Adrenal gland (tissue), 12 donors: ENCODE results near the gene RPL39L. TPM values are rescaled to one million over a fixed set of nuclear protein-coding genes. Genes with fewer than 3 reads are reported as not detected.

Experiments used
- DNase-seq, 7 donors: peaks; one replicate each; pipeline ENCODE4 v3.0.0-alpha.2; 2019 to 2020
- H3K27ac ChIP-seq, 5 donors: fragments of 200-600 bp; sonication (generic) in 4 of 5; 1 replicate in 3 of 5; 2 replicates in 2 of 5; pipeline versions ENCODE4 v1.5.1 to v1.8.0; 2016 to 2020; ENCODE audit warnings: mild to moderate bottlenecking in 1 of 5
- H3K27me3 ChIP-seq: fragments of 200-600 bp; 2 replicates; pipeline ENCODE4 v1.8.0; 2021
- H3K36me3 ChIP-seq, 2 donors: fragments of 200-600 bp; replicated peaks in 1 of 2; 1 replicate in 1 of 2; 2 replicates in 1 of 2; pipeline versions ENCODE4 v1.5.1 to v1.8.0; 2018 to 2022
- H3K4me1 ChIP-seq, 2 donors: fragments of 200-600 bp; replicated peaks in 1 of 2; 1 replicate in 1 of 2; 2 replicates in 1 of 2; pipeline versions ENCODE4 v1.5.1 to v1.8.0; 2018 to 2021
- H3K4me3 ChIP-seq, 4 donors: fragments of 200-600 bp; sonication (generic) in 3 of 4; one replicate each; pipeline ENCODE4 v1.5.1; 2016 to 2018
- H3K9me3 ChIP-seq, 3 donors: fragments of 200-600 bp; sonication (generic) in 1 of 3; replicated peaks in 1 of 3; 1 replicate in 2 of 3; 2 replicates in 1 of 3; pipeline versions ENCODE4 v1.5.1 to v1.8.0; 2016 to 2021
- POLR2A ChIP-seq, 2 donors: fragments of 450-650 bp; IDR thresholded peaks; one replicate each; pipeline ENCODE4 v1.6.1; 2017; ENCODE audit warnings: antibody characterized with exemption in 2 of 2, mild to moderate bottlenecking in 2 of 2, moderate library complexity in 1 of 2
- WGBS, 4 donors: extraction: QIAGEN DNeasy Blood & Tissue Kit in 2 of 4; methylation state at CpG; one replicate each; pipeline versions ENCODE4 v1.1.5 to v1.1.7; 2013 to 2017; 5-methylcytosine and 5-hydroxymethylcytosine counted together
- intact Hi-C, 2 donors: fragments of 100-400 bp; cut with DNase I; formaldehyde crosslinking; loops; one replicate each; pipeline versions ENCODE4 v1.14.1 to v1.15.0; 2022 to 2023
- polyA plus RNA-seq, 3 donors: library from polyadenylated mRNA; stranded (reverse); fragments of 200-250 nt in 2 of 3; fragments of 350-450 nt in 1 of 3; fragmentation: Illumina TruSeq in 1 of 3; extraction: RNeasy Lipid Tissue Mini Kit (QIAGEN cat#74804) in 1 of 3; gene quantifications; one replicate each; pipeline ENCODE4 v1.2.3, GENCODE V29; 2013 to 2014
- total RNA-seq, 9 donors: library from RNA; depleted of rRNA in 4 of 9; stranded (reverse); fragments of >200 nt in 4 of 9; fragments of 120-200 nt in 1 of 9; fragmentation: NEBNext Ultra II Directional in 1 of 9; extraction: Animal tissue kit (Norgen Biotek cat#: 25700) in 1 of 9; gene quantifications; one replicate each; pipeline versions ENCODE4 v1.1.0 to v1.2.4, GENCODE V29; 2013 to 2023
- TF ChIP-seq, protein P1 (sequence below), 6 experiments: fragments of 450-650 bp in 4 of 6; fragments of 200-600 bp in 2 of 6; sonication (generic) in 1 of 6; IDR thresholded peaks; 1 replicate in 5 of 6; 2 replicates in 1 of 6; pipeline versions ENCODE4 v1.5.1 to v1.8.0; 2016 to 2021; ENCODE audit warnings: antibody characterized with exemption in 6 of 6, mild to moderate bottlenecking in 2 of 6, moderate library complexity in 1 of 6
- donor health status: healthy with polysubstance abuse.
- donor health status: Bipolar disorder and iron deficiency.
- donor health status: DM: yes; HTN: yes; CAD: no.
- donor health status: DM: no; HTN: no; CAD: no.
- donor health status: DM: no; HTN: no; CAD: no.
- donor health status: DM: yes; HTN: yes; CAD: no.

RPL39L gene
- total and polyA plus RNA-seq, 12 donors, result 1.5 to 17.9 (median 3.1) TPM

DNA sequence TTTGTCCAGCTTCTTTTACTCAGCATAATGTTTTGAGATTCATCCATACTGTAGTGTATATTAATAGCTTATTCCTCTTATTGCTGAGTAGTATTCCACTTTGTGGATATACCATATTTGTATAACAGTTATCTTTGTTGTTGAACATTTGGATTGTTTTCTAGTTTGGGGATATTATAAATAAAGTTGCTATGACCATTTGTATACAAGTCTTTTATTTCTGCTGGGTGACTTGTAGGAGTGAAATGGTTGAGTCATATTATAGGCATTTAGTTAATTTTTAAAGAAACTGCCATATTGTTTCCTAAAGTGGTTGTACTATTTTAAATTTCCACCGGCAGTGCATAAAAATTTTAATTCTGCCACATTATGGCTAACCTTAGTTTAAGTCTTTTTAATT, 53.4 kb downstream of the RPL39L start:
- Histone ChIP-seq H3K27me3 (no peaks in the 10 kb centered on the region), H3K4me3 (no peak overlapping the region), H3K4me1 (no peaks in the 10 kb centered on the region), H3K36me3 (no peaks in the 10 kb centered on the region), H3K27ac (no peak overlapping the region), H3K9me3 (peaks cover 0 to 7% (median 0%) of the 10 kb centered on the region in 3 donors)
- WGBS, 4 donors, result 91 to 100% (median 92%) methylated on average over 1 of the region's 1 CpG
- DNase-seq, result no peak
- intact Hi-C loops, result no loop called here
- TF ChIP-seq POLR2A (IDR thresholded peaks at IDR 0.05), result no peak
- TF ChIP-seq, protein P1, sequence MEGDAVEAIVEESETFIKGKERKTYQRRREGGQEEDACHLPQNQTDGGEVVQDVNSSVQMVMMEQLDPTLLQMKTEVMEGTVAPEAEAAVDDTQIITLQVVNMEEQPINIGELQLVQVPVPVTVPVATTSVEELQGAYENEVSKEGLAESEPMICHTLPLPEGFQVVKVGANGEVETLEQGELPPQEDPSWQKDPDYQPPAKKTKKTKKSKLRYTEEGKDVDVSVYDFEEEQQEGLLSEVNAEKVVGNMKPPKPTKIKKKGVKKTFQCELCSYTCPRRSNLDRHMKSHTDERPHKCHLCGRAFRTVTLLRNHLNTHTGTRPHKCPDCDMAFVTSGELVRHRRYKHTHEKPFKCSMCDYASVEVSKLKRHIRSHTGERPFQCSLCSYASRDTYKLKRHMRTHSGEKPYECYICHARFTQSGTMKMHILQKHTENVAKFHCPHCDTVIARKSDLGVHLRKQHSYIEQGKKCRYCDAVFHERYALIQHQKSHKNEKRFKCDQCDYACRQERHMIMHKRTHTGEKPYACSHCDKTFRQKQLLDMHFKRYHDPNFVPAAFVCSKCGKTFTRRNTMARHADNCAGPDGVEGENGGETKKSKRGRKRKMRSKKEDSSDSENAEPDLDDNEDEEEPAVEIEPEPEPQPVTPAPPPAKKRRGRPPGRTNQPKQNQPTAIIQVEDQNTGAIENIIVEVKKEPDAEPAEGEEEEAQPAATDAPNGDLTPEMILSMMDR (IDR thresholded peaks at IDR 0.05), result no peak

DNA sequence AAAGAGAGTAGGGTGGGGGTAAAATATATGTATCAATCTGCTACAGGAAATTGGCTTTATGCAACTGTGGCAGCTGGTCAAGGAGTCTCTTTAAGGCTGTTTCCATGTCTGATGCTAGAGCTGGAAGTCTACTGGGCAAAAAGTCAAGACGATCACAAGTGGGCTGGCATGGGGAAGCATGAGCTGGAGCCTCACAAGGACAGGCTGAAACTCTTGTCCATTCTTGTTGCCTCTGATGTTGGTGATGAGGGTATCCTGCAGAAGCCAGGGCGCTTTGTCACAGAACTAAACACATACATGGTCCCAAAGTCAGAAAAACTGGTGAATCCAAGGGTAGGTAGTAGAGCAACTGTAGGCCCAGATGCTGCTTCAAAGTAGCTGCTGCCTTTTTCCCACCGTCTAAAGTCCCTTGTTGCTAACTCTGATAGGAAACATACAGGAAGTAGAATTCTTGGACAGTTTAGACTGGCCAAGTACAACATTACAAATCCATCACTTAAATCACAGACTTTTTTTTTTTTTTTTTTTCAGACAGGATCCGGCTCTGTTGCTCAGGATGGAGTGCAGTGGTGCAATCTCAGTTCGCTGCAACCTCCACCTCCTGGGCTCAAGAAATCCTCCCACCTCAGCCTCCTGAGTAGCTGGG, 54.2 kb downstream of the RPL39L start:
- H3K9me3 ChIP-seq, result peaks cover 0 to 7% (median 0%) of the 10 kb centered on the region in 3 donors
- no peaks in the 10 kb centered on the region for H3K36me3 ChIP-seq
- no peak overlapping the region for H3K4me3 ChIP-seq
- H3K27ac ChIP-seq, result peak overlapping the region in 1 of 5 donors; percentile 29
- H3K27me3 ChIP-seq, result no peaks in the 10 kb centered on the region
- intact Hi-C loops, result no loop called here
- H3K4me1 ChIP-seq, result no peaks in the 10 kb centered on the region
- no peak for DNase-seq
- TF ChIP-seq POLR2A (IDR thresholded peaks at IDR 0.05), result no peak
- TF ChIP-seq, protein P1 (IDR thresholded peaks at IDR 0.05), result no peak
- WGBS, 4 donors, result 63 to 77% (median 71%) methylated on average over 5 of the region's 5 CpGs

GRCh38 chr3:187084580-187084979, 54.7 kb downstream of the RPL39L start:
- H3K4me1 ChIP-seq, result no peaks in the 10 kb centered on the region
- H3K4me3 ChIP-seq, result no peak overlapping the region
- no peaks in the 10 kb centered on the region for H3K36me3 ChIP-seq
- DNase-seq, result no peak
- 45 to 63% (median 53%) methylated on average over 2 of the region's 2 CpGs for WGBS, 4 donors
- intact Hi-C loops, result no loop called here
- peak overlapping the region in 1 of 5 donors; percentile 29 for H3K27ac ChIP-seq
- H3K9me3 ChIP-seq, result peaks cover 0 to 7% (median 0%) of the 10 kb centered on the region in 3 donors
- no peak for TF ChIP-seq POLR2A (IDR thresholded peaks at IDR 0.05)
- TF ChIP-seq, protein P1 (IDR thresholded peaks at IDR 0.05), result no peak
- no peaks in the 10 kb centered on the region for H3K27me3 ChIP-seq

DNA sequence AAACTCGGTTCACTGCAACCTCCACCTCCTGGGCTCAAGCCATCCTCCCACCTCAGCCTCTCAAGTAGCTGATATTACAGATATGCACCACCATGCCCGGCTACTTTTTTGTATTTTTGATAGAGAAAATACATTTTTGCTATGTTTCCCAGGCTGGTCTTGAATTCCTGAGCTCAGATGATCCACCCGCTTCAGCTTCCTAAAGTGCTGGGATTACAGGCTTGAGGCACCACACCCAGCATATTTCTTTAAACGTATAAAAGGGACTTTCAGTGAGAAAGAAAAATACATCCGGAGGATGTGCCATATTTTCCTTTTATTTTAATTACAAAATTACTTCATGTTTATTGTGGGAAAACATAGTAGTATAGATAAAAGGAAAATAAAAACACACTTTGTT, 55.2 kb downstream of the RPL39L start:
- DNase-seq, result no peak
- no peak overlapping the region for H3K4me3 ChIP-seq
- TF ChIP-seq, protein P1 (IDR thresholded peaks at IDR 0.05), result no peak
- no peak for TF ChIP-seq POLR2A (IDR thresholded peaks at IDR 0.05)
- 58 to 71% (median 66%) methylated on average over 5 of the region's 5 CpGs for WGBS, 4 donors
- no peak overlapping the region for H3K27ac ChIP-seq
- no peaks in the 10 kb centered on the region for H3K27me3 ChIP-seq
- H3K9me3 ChIP-seq, result peaks cover 0 to 7% (median 0%) of the 10 kb centered on the region in 3 donors
- no peaks in the 10 kb centered on the region for H3K4me1 ChIP-seq
- intact Hi-C loops, result no loop called here
- H3K36me3 ChIP-seq, result no peaks in the 10 kb centered on the region
